Measurements from ENCODE around the gene SEMA6B. TPM values are rescaled to one million over a fixed set of nuclear protein-coding genes. Genes with fewer than 3 reads are reported as not detected.
"Not testable (repeated sequence)": the region's sequence is repeated elsewhere in the genome, so short reads cannot be mapped to it uniquely, and the experiment has no call there.

SEMA6B gene
- total RNA-seq, 1 donor from 2014 or later, result 15.0 TPM

DNA sequence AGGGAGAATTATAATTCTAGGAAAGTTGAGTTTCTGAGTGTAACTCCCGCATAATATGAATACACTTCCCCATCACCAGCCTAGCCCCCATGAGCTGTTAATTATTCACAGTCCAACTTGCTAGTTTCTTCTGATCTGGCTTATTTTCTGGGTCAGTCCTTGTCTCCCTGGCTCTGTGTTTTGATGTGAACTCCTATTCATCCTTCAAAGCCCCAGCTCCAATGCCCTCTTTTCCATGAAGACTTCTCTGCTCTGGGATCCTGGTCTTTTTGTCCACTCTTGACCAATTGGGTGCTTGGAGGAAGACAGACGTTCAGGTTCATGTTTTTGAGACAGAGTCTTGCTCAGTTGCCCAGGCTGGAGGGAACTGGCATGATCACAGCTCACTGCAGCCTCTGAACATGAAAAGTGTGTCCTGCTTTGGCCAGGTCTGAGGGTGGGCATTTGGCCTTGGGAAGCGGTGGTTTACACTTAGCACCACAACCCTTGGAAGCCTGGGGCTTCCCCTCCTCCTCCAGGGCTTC, 20.3 kb downstream of the SEMA6B start:
- ATAC-seq (ENCODE audit: poor library complexity) (no peak), DNase-seq (no peak)
- intact Hi-C loops (cut with DNase I), result no loop called here

DNA sequence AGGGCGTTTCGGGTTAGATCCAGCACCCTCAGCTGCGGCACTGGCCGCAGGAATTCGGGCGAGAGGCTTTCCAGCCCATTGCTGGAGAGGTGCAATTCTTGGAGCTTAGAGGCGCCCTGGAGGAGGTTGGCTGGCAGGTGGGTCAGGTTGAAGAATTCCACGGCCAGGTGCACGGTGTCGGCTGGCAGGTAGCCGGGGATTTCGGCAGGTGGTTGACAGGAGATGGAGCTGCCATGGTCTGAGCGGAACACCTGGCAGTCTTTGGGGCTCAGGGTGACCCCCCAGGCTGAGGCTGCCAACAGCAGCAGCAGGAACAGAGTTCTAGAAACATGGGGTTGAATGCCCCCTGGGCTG, 20.9 kb downstream of the SEMA6B start:
- intact Hi-C loops (cut with DNase I), result no loop called here
- no peak for DNase-seq
- no peak for ATAC-seq (ENCODE audit: poor library complexity)

DNA sequence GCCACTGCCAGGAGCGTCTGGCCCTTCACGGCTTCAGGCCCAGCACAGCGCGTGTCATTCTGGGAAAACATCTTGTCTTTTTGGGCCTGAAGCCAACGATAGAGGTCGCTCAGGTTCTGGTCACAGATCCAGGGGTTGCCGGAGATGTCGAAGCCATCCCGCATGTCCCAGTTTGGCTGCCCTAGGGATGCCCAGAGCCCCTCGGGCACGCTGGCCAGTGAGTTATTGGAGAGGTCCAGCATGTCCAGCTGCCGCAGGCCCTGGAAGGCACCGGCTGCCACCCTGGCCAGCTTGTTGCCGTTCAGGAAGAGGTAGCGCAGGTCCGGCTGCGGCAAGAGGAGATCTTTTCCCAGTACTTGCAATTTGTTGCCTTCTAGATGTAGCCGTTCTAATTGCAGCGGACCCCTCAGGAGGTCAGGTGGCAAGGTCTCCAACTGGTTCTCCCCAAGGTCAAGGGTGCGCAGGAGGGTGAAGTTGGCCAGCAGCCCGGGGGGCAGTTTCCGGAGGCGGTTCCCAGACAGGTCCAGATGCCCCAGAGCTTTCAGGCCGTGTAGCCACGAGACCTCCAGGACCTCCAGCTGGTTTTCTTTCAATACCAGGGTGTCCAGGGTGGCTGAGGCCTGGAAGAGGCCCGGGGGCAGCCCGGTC, 21.4 kb downstream of the SEMA6B start:
- intact Hi-C loops (cut with DNase I), result no loop called here
- no peak for DNase-seq
- peak; percentile 34 for ATAC-seq (ENCODE audit: poor library complexity)

DNA sequence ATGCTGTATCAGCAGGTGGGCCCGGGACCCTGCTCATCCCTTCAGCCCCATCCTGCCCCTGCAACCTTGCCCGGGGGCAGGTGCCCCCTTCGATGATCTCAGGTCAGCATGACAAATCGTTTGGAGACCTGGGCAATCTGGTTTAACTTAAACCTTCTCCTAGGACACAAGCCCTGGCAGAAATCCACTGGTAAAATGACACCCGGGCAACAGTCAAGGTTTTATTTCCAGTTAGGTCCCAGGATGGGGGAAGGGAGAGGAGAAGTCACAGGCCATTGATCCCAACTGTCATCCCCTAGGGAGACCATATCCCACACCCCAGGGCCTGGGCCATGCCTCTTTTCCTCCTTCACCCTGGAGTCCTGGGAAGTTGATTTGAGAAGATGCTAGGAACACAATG, 22.7 kb downstream of the SEMA6B start:
- intact Hi-C loops (cut with DNase I), result no loop called here
- DNase-seq (no peak), ATAC-seq (ENCODE audit: poor library complexity) (no peak)

DNA sequence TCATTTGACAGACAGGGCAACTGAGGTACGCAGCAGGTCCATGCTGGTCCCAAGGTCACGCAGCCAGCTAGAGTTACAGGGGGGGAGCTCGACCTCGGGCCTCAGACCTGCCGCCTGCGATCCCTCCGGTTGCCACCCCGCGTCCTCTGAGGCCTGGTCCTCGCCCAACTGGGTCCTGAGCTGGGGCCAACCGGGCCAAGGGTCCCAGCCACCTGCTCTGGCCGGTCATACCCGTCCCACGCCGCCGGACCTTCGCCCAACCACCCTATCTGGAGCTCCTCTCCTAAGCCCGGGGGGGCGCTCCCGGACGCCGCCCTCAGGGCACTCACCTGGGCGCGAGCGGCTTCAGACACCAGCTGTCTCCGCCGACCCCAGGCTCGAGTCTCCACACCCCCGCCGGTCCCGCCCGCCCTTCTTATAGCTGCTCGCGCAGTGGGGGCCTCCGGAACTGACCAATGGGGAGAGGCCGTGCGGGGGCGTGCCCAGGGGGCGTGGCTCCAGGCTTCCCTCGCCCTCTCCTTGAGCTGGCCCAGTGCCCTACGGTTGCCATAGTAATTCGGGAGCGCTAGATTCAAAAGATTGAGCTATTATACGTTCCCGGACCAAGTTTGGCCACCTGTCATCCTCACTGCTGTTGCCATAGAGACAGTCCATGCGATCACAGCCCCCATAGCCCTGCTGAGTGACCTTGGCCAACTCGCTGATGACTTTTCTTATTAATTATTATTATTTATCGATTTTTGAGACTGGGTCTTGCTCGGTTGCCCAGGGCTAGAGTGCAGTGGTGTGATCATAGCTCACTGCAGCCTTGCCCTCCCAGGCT, 24.4 kb downstream of the SEMA6B start, which contains the start of gene PLIN5:
TSS of gene PLIN5 (minus strand) at position 389 of the 823 bp plus-strand sequence. CDS start 1,150 bp downstream, outside the sequence.
- DNase-seq, result peak; percentile 89
- peak; percentile 89 for ATAC-seq (ENCODE audit: poor library complexity)
- intact Hi-C loops (cut with DNase I), result no loop called here

DNA sequence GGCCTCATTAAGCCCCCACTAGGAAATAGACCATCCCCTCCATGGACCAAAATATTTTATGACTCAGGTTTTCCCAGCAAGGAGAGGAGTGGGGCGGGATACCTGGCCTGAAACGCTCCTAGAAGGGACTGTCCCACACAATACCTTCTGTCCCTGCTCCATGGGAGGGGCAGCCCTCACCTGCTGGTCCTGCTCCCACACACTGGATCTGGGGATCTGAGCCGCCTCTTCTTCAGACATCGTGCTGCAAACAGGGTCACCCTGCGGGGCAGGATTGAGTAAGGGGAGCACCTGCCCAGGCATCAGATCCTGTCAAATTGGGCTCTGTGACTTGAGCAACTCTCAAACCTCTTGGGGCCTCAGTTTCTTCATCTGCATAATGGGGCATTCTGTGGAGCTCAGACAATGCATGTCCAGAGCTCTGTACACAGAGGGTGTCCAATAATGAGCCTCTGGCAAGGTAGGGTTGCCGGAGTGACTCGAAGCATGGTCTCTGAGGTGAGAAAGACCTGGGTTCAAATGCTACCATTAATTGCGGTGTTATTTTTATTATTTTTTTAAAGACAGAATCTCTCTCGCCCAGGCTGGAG, 25.6 kb downstream of the SEMA6B start:
- no peak for ATAC-seq (ENCODE audit: poor library complexity)
- intact Hi-C loops (cut with DNase I), result no loop called here
- DNase-seq, result no peak

DNA sequence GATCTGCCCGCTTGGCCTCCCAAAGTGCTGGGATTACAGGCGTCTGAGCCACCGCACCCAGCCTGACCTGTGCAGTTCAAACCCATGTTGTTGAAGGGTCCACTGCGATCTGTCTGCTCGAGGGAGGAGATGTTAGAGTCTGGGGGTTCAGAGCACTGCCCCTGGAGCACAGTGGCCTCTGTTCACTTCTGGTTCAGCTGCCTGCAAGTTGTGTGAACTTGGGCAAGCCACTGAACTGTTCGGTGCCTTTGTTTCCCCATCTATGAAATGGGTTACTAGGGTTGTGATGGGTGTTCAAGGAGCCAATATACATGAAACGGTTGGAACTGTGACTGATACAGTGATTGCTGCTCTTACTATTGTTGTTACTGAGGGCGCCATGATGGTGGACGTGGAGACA, 26.1 kb downstream of the SEMA6B start:
- intact Hi-C loops (cut with DNase I), result no loop called here
- ATAC-seq (ENCODE audit: poor library complexity) (no peak), DNase-seq (no peak)

DNA sequence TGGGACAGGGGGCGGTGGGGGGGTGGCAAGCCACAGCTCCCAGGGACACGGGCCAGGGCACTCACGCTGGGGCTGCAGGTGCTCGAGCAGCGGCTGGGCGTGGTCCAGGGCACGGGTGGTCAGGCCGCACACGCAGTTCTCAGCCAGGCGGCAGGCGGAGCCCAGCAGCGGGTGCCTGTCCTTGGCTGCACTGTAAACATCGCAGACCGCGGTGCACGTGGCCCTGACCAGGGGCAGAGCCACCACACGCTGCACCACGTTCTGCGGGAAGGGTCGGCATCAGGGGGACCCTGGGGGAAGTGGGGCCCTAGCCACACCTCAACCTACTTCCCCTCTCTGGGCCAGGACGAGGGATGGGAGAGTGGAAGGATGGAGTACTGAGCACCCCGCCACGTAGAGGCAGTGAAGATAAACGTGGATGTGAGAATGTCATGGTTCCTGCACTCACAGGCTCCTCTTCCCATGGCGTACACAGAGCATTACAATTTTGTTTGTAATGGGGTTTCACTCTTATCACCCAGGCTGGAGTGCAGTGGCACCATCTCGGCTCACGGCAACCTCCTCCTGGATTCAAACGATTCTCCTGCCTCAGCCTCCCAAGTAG, 27.8 kb downstream of the SEMA6B start:
- DNase-seq (no peak), ATAC-seq (ENCODE audit: poor library complexity) (no peak)
- intact Hi-C loops (cut with DNase I), result no loop called here

DNA sequence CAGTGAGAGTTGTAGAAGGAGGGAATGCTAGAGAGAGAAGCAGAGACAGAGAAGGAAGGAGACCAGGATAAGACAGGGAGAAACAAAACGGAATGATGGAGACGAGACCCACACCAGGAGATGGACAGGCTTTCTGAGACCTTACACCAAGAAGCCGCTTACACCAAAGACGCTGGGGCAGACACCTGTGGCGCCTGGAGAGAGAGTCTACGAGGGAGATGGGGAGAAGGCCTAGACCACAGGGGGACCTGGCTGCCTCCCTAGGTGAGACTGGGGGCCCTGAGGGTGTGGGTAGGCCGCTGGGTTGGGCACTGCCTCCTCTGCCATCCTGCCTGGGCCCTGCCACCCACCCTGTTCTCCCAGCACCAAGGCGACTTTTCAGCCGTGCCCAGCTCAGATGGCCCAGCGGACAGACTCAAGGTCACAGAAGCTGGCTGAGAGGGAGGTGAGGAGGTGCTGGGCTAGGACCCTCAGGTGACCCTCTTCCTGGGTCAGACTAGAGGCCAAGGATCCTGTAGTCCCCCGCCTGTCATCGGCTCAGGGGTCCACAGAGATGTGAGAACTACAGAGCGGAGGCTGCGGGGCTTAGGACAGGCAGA, 29.5 kb downstream of the SEMA6B start:
- DNase-seq, result no peak
- ATAC-seq (ENCODE audit: poor library complexity), result no peak
- intact Hi-C loops (cut with DNase I), result no loop called here

DNA sequence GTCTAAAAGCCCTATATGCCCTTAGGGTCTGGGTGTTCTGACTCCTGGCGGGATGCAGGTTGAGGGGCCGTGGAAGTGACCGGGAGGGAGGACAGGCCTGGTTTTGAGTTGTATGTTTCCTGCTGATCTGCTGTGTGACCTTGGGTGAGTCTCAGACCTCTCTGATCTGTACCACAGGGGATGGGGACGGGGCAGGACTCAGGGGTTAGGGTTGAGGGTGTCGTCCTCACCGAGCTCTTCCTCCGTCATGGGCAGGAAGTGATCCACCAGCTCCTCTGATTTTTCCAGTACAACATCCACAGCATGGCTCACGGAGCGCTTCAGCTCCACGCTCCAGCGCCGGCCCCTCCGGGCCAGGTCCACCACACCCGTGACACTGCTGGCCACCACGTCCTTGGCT, 30.6 kb downstream of the SEMA6B start:
- intact Hi-C loops (cut with DNase I), result no loop called here
- ATAC-seq (ENCODE audit: poor library complexity), result no peak
- no peak for DNase-seq

DNA sequence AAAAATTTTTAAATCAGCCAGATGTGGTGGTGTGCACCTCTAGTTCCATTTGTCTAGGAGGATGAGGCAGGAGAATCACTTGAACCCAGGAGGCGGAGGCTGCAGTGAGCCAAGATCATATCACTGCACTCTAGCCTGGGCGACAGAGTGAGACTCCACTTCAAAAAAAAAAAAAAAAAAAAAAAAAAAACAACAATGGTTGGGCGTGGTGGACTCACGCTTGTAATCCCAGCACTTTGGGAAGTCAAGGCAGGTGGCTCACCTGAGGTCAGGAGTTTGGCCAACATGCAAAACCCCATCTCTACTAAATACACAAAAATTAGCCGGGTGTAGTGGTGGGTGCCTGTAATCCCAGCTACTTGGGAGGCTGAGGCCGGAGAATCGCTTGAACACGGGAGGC, 32.1 kb downstream of the SEMA6B start:
- ATAC-seq (ENCODE audit: poor library complexity); intact Hi-C loops (cut with DNase I); DNase-seq: not testable (repeated sequence)

DNA sequence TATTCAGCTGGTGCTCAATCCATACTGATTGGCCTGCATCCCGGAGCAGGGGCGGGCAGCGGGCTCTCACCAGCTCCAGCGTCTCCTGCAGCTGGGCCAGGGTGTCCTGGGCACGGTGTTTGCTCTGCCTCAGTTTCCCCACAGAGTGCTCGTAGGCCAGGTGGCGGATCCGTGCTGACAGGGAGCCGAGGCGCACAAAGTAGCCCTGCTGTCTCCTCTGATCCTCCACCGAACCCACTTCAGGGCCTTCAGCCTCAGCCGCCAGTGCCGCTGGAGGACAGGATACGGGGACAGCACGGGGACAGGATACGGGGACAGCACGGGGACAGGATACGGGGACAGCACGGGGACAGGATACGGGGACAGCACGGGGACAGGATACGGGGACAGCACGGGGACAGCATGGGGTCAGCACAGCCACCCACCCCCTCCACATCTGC, 33.9 kb downstream of the SEMA6B start:
- intact Hi-C loops (cut with DNase I), result no loop called here
- ATAC-seq (ENCODE audit: poor library complexity) (no peak), DNase-seq (no peak)

DNA sequence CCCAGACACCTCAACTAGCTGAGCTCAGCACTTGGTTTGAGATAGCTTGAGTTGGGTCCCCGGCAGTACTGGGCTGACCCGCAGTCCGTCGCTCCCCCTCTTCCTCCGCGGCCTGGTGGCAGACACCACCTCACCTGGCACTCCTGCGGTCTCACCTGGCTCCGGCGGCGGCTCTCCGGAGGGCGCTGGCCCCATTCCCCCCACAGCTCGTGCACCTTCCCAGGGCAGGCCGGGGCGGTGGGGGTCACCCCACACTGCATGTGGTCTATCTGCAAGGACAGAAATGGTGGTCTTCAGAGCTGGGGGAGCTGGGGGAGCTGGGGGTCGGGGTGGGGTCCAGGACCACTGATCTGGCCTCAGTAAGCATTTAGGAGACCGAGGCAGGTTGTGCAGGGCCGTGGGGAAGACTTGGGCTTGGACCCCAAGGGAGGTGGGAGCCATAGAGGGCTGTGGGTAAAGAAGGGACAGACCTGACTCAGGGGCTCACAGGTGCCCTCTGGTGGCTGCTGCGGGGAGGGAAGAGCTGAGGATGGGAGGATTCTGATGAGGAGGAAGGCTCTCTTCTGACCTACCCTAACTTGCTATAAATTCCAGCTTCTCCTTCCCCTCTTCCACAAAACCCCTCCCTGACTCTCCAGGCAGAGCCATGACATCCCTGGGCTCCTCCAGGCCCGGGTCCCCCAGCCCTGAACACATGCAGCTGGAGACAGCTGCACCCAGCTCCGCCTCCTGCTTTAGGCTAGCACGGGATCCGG, 34.5 kb downstream of the SEMA6B start:
- intact Hi-C loops (cut with DNase I), result no loop called here
- ATAC-seq (ENCODE audit: poor library complexity) (peak; percentile 48), DNase-seq (peak; percentile 74)

DNA sequence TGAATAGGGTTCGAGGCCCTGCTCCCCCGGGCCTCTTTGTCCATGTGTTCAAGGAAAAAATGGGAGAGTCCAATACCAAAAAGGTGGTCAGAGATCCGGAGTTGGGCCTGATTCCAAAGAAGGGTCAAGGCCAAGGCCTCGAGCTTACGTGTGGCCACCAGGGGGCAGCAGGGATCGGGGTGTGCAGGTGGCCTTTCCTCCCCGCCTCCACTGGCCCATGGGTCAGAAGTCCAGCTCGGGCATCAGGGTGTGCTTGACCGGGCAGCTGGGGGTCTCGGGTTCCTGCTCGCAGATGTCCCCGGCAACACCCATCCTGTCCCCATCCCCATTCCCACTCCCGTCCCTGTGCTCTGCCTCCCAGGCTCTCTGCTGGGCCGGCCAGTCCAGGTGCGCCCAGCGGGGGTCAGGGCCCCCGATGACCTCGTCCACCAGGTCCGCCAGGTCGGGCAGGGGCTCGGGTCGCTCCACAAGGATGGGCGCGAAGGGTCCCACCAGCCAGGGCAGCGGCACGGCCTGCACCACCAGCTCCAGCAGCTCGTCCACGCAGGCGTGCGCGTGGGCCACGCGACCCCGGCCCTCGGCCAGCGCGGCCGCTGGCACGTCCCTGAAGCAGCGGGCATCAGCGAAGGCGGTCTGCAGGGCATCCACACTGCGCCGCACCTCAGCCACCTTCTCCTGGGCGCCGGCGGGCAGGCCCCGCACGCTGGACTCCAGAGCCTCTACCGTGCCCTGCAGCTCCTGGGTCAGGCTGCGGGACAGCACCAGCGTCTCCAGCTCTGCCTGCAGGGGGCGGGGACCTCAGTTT, 36.0 kb downstream of the SEMA6B start:
- intact Hi-C loops (cut with DNase I), result no loop called here

DNA sequence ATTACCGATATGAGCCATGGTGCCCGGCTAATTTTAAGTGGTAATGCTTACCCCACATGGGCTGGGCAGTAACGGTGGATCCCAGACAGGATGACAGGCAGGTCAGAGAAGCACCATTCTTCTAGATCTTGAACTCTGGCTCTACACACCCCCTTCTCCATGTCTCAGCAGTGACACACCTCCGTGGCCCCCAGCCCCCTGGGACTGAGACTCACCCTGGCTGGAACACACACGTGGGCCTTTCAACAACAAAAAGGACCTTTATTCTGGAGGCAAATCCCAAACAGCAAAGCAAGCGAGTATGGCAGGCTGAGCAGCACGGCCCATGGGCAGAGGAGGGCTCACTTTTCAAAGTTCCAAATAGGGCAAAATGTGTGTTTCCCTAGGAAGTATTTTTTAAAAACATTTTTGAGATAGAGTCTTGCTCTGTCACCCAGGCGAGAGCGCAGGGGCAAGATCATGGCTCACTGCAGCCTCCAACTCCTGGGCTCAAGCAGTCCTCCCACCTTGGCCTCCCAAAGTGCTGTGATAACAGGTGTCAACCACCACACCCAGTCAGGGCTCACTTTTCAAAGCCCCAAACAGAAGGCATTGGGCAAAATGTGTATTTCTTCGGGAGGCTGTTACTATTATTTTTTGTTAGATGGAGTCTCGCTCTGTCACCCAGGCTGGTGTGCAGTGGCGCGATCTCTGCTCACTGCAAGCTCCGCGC, 37.0 kb downstream of the SEMA6B start:
- ATAC-seq (ENCODE audit: poor library complexity), result no peak
- intact Hi-C loops (cut with DNase I), result no loop called here

More for the DNA sequence above, 36.0 kb downstream of the SEMA6B start:
- ATAC-seq (ENCODE audit: poor library complexity) (no peak), DNase-seq (peak; percentile 76)

DNA sequence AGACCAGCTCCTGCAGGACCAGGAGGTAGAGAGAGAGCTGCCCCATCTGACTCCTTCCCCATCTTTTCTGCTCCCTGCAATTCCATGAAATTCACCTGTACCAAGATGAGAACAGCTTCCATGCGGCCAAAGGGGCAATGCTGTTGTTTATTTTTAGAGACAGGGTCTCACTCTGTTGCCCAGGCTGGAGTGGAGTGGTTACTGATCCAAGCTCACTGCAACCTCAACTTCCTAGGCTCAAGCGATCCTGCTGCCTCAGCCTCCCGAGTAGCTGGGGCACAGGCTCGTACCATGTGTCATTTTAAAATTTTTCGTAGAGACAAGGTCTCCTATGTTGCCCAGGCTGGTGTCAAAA, 37.6 kb downstream of the SEMA6B start:
- ATAC-seq (ENCODE audit: poor library complexity) (no peak), DNase-seq (no peak)
- intact Hi-C loops (cut with DNase I), result no loop called here

More for the DNA sequence above, 37.0 kb downstream of the SEMA6B start:
- DNase-seq, result no peak
